Heart left ventricle (tissue), 16 donors: ENCODE data around the gene HOXD10. TPM values are rescaled to one million over a fixed set of nuclear protein-coding genes. Genes with fewer than 3 reads are reported as not detected.

ENCODE experiments used
- ATAC-seq, 4 donors: fragments of 200-7000 bp; cut with Tn5 transposase; one replicate each; pipeline ENCODE4 v1.9.1; 2020 to 2022; ENCODE audit warnings: moderate library complexity in 4 of 4, mild to moderate bottlenecking in 3 of 4, moderate number of reproducible peaks in 1 of 4
- DNase-seq, 5 donors: peaks; one replicate each; pipeline ENCODE4 v3.0.0-alpha.2; 2020
- H3K27ac ChIP-seq, 12 donors: fragments of 200-600 bp; sonication (generic) in 4 of 12; one replicate each; pipeline versions ENCODE4 v1.5.0 to v1.8.0; 2016 to 2022; ENCODE audit warnings: mild to moderate bottlenecking in 2 of 12
- H3K27me3 ChIP-seq, 9 donors: fragments of 200-600 bp; sonication (generic) in 2 of 9; one replicate each; pipeline versions ENCODE4 v1.5.1 to v1.8.0; 2016 to 2022; ENCODE audit warnings: mild to moderate bottlenecking in 3 of 9
- H3K36me3 ChIP-seq, 9 donors: fragments of 200-600 bp; sonication (generic) in 2 of 9; one replicate each; pipeline versions ENCODE4 v1.5.0 to v1.8.0; 2018 to 2022; ENCODE audit warnings: mild to moderate bottlenecking in 2 of 9
- H3K4me1 ChIP-seq, 12 donors: fragments of 200-600 bp; sonication (generic) in 4 of 12; one replicate each; pipeline versions ENCODE4 v1.5.0 to v1.8.0; 2016 to 2022; ENCODE audit warnings: mild to moderate bottlenecking in 3 of 12
- H3K4me3 ChIP-seq, 12 donors: fragments of 200-600 bp; sonication (generic) in 4 of 12; one replicate each; pipeline versions ENCODE4 v1.5.0 to v1.8.0; 2017 to 2022; ENCODE audit warnings: mild to moderate bottlenecking in 9 of 12, moderate library complexity in 4 of 12
- H3K9me3 ChIP-seq, 12 donors: fragments of 200-600 bp; sonication (generic) in 4 of 12; one replicate each; pipeline versions ENCODE4 v1.5.0 to v1.8.0; 2016 to 2022; ENCODE audit warnings: mild to moderate bottlenecking in 1 of 12
- POLR2A ChIP-seq, 2 donors: fragments of 450-650 bp; IDR thresholded peaks; one replicate each; pipeline ENCODE4 v1.6.1; 2017; ENCODE audit warnings: antibody characterized with exemption in 2 of 2, mild to moderate bottlenecking in 2 of 2, moderate library complexity in 2 of 2
- WGBS, 4 donors: extraction: QIAGEN DNeasy Blood & Tissue Kit in 2 of 4; methylation state at CpG; one replicate each; pipeline versions ENCODE4 v1.1.5 to v1.1.7; 2013 to 2018; 5-methylcytosine and 5-hydroxymethylcytosine counted together
- intact Hi-C, 10 donors: fragments of 100-400 bp; cut with DNase I; formaldehyde crosslinking; loops; one replicate each; pipeline versions ENCODE4 v1.11.1 to v1.14.2; 2022
- polyA plus RNA-seq, 2 donors: library from polyadenylated mRNA; stranded (reverse); fragments of 200-250 nt; gene quantifications; one replicate each; pipeline ENCODE4 v1.2.3, GENCODE V29; 2013
- total RNA-seq, 9 donors: library from RNA; depleted of rRNA in 2 of 9; stranded (reverse); fragments of >200 nt in 2 of 9; fragmentation: NEBNext Ultra II Directional in 3 of 9; extraction: Animal tissue kit (Norgen Biotek cat#: 25700) in 3 of 9; gene quantifications; one replicate each; pipeline versions ENCODE4 v1.1.0 to v1.2.4, GENCODE V29; 2016 to 2023
- TF ChIP-seq, protein P1 (sequence below), 12 donors: fragments of 200-600 bp; sonication (generic) in 4 of 12; IDR thresholded peaks; one replicate each; pipeline versions ENCODE4 v1.5.0 to v1.8.0; 2018 to 2022; ENCODE audit warnings: antibody characterized with exemption in 12 of 12, mild to moderate bottlenecking in 5 of 12
- donor health status: ischemic (EF 13 %, LVEDD 7.1; RV severe dilation, severe dysfunction).
- donor health status: healthy with polysubstance abuse.
- donor health status: DM: no; HTN: yes; CAD: no.
- donor health status: DM: no; HTN: no; CAD: no.
- donor health status: ischemic (EF 25% LVEDD 6.9; RV normal size, moderate dysfunction).
- donor health status: ischemic (EF 25% LVEDD 5.7; RV mildly dilated, moderate dysfunction).
- donor health status: healthy.
- donor health status: DM: yes; HTN: yes; CAD: no.
- donor health status: ischemic (EF 35%, LVEDD 5.7; RV mildly dilated, moderate dysfunction).
- donor health status: nonischemic (EF 11% LVEDD 7.7; RV severe dilation, severe dysfunction).
- donor health status: DM: yes; HTN: yes; CAD: no.
- donor health status: PGD.
- donor health status: ischemic (EF 29% LVEDD 5.4; RV normal size, mild dysfunction).
- donor health status: nonischemic (EF 23%, LVEDD 6.1; RV moderate dilation, normal function).

Gene HOXD10
- total and polyA plus RNA-seq, 11 donors, result 0.03 to 0.43 TPM; not detected in 9

DNA sequence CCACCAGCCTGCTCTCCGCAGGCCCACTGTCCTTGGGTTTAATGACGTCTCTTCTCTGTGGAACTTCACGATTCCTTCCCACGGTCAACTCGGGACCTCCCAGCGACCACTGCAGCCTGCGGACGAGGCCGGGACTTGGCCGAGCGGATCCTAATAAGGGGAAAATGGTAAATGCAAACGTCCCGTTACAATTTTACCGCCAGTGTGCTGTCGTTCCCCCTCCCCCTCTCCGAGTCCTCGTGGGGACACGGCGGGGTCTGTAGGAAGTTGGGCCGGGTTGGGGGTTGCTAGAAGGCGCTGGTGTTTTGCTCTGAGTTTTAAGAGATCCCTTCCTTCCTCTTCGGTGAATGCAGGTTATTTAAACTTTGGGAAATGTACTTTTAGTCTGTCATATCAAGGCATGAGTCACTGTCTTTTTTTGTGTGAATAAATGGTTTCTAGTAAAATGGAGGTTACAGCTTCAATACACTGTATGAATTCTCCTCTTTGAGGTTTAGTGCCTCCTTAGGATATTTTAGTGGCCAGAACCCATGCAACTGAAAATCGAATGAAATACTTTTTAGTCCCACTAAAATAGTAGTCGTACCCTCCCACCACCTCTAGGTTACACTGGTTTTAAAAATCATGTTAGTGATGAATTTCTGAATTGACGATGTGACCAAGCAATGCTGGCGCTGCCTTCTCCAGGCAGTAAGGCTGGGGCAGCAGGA is 7.2 kb upstream of the HOXD10 start:
- Histone ChIP-seq H3K4me3 (no peak overlapping the region), H3K36me3 (no peaks in the 10 kb centered on the region), H3K27ac (peak overlapping the region in 1 of 12 donors; percentile 87), H3K27me3 (peaks cover 93 to 99% (median 96%) of the 10 kb centered on the region in 9 donors), H3K4me1 (peaks cover 0 to 36% (median 9%) of the 10 kb centered on the region in 12 donors), H3K9me3 (no peaks in the 10 kb centered on the region)
- ATAC-seq, result no peak
- intact Hi-C loops, result no loop called here
- no peak for TF ChIP-seq POLR2A (IDR thresholded peaks at IDR 0.05)
- TF ChIP-seq, protein P1, sequence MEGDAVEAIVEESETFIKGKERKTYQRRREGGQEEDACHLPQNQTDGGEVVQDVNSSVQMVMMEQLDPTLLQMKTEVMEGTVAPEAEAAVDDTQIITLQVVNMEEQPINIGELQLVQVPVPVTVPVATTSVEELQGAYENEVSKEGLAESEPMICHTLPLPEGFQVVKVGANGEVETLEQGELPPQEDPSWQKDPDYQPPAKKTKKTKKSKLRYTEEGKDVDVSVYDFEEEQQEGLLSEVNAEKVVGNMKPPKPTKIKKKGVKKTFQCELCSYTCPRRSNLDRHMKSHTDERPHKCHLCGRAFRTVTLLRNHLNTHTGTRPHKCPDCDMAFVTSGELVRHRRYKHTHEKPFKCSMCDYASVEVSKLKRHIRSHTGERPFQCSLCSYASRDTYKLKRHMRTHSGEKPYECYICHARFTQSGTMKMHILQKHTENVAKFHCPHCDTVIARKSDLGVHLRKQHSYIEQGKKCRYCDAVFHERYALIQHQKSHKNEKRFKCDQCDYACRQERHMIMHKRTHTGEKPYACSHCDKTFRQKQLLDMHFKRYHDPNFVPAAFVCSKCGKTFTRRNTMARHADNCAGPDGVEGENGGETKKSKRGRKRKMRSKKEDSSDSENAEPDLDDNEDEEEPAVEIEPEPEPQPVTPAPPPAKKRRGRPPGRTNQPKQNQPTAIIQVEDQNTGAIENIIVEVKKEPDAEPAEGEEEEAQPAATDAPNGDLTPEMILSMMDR (IDR thresholded peaks at IDR 0.05), result no peak
- WGBS, 4 donors, result 4 to 15% (median 8%) methylated on average over 26 of the region's 26 CpGs
- DNase-seq, result peak in 1 of 5 donors; percentile 7

DNA sequence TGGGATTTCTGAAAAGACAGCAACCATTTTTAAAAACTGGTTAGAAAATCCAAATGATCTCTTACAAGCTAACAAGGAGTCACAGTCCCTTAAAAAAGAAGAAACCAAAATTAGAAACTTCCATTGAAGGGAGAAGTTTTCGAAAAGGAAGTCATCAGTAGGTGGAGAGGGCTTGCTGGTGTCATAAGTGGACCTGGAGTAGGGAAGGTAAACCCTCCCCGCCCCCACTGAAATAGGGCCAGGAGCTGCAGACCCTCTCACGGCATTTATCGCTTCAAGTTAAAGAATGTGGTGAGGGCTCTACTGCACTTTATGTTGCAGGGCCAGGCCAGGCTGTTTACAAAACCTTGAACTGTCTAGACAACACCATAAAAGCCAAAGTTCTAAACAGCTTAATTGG is 6.6 kb upstream of the HOXD10 start:
- Histone ChIP-seq H3K27me3 (peaks cover 93 to 99% (median 96%) of the 10 kb centered on the region in 9 donors), H3K9me3 (no peaks in the 10 kb centered on the region), H3K4me1 (peaks cover 0 to 30% (median 7%) of the 10 kb centered on the region in 12 donors), H3K4me3 (no peak overlapping the region), H3K36me3 (no peaks in the 10 kb centered on the region), H3K27ac (no peak overlapping the region)
- 12 to 18% (median 15%) methylated on average over 4 of the region's 4 CpGs for WGBS, 4 donors
- intact Hi-C loops, result no loop called here
- no peak for DNase-seq
- TF ChIP-seq, protein P1 (IDR thresholded peaks at IDR 0.05), result no peak
- TF ChIP-seq POLR2A (IDR thresholded peaks at IDR 0.05), result no peak
- no peak for ATAC-seq

DNA sequence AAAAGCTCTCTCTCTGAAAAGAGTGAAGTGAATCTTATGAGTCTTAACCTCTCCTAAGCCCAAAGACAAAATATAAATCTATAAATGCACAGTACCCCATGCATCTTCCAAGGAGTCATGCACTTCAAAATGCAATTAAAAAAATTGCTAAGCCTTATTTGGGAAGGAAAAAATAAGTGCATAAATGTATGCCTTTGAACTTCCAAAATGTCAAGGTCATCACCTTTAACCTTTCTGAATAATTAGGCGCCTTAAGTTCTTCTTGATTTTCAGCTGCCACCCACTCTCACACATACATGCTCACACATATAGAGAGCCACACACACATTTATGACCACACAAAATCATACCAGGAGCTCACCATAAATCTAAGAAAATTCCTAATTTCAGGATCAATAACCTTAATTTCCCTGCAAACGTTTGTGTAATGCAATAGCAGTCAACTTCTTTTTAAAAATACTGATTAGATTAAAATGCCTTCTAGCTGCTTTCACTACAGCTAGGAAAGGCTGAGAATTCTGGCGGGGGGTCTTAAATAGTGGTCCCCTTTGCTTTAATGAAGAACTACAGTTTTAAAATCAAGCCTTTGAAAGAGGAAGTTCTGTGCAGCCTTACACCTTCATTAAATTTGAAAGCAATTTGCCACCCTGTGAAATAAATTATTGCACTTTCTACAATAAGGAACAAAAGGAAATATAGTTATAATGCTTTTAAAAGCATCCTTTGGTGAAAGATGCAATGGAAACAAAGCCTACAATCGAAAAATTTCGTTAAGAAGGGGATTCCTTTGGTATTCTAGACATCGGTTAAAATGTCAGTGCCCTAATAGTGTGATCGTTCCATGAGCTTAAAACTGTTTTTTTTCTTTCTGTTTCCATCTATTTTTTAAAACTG is 5.9 kb upstream of the HOXD10 start:
- DNase-seq, result no peak
- 18 to 21% (median 19%) methylated on average over 7 of the region's 7 CpGs for WGBS, 4 donors
- H3K4me3 ChIP-seq, result no peak overlapping the region
- no peaks in the 10 kb centered on the region for H3K36me3 ChIP-seq
- no peaks in the 10 kb centered on the region for H3K9me3 ChIP-seq
- peaks cover 93 to 99% (median 96%) of the 10 kb centered on the region in 9 donors for H3K27me3 ChIP-seq
- TF ChIP-seq, protein P1 (IDR thresholded peaks at IDR 0.05), result no peak
- TF ChIP-seq POLR2A (IDR thresholded peaks at IDR 0.05), result no peak
- intact Hi-C loops, result no loop called here
- no peak overlapping the region for H3K27ac ChIP-seq
- peaks cover 0 to 28% (median 7%) of the 10 kb centered on the region in 12 donors for H3K4me1 ChIP-seq
- ATAC-seq, result no peak

DNA sequence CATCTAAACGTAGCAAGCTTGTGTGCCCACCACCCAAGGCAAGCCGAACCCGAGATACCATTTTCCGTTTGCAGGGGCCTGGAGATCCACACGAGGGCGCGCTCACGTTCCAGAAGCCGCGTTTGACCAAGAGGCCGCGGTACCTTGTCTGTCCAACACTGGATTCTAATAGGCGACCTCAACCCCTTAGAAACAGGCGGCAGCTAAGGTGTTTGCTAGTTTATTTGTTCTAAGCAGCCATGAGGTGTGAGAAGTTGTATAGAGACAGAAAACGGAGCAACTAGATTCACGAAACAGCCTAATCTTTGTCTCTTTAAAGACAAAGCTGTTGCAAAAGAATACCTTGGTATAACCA is 5.3 kb upstream of the HOXD10 start:
- intact Hi-C loops, result no loop called here
- peaks cover 93 to 99% (median 96%) of the 10 kb centered on the region in 9 donors for H3K27me3 ChIP-seq

More for the DNA sequence above, 5.3 kb upstream of the HOXD10 start:
- WGBS, 4 donors, result 3 to 4% (median 3%) methylated on average over 16 of the region's 16 CpGs
- ATAC-seq (no peak), DNase-seq (no peak)
- Histone ChIP-seq H3K4me3 (no peak overlapping the region), H3K36me3 (no peaks in the 10 kb centered on the region), H3K4me1 (peaks cover 0 to 32% (median 7%) of the 10 kb centered on the region in 12 donors), H3K27ac (no peak overlapping the region), H3K9me3 (no peaks in the 10 kb centered on the region)
- TF ChIP-seq, protein P1 (IDR thresholded peaks at IDR 0.05), result peak in 10 of 12 donors; percentile 27 to 56 (median 44)
- no peak for TF ChIP-seq POLR2A (IDR thresholded peaks at IDR 0.05)
